LNCAP (cell line): Measurements from ENCODE around the gene CPSF4.

Experiments used
- TF ChIP-seq, protein P1 (sequence below): fragments of 450-650 bp; IDR thresholded peaks from 2 replicates; pipeline ENCODE4 v1.5.1; 2017; ENCODE audit warnings: mild to moderate bottlenecking

CPSF4 gene

DNA sequence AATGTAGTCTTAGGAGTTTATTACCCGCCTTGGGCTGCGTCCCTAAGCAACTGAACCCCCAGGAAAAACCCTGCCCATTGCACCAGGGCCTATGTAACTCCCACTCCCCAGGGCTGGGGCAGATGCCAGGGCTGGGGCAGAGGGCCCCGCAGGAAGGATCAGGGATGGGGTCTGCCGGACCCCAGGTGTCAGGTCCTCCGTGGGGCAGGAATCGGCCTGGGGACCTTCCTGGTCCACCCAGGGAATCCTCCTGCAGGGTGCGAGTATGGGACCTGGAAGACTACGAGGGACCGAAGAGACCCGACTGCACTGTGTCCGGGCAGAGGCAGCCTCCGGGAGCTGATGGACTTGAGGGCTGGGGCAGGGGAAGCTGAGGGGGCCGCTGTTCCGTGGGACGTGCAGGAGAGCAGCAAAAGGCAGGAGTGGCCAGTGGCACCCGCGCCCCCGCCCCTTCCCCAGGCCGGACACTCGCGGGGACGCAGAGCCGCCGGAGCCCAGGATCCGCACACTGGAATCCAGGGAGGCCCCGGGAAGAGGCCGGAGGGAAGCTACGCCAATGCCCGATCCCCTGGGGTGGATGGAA, 29.7 kb downstream of the CPSF4 start:
- TF ChIP-seq, protein P1, sequence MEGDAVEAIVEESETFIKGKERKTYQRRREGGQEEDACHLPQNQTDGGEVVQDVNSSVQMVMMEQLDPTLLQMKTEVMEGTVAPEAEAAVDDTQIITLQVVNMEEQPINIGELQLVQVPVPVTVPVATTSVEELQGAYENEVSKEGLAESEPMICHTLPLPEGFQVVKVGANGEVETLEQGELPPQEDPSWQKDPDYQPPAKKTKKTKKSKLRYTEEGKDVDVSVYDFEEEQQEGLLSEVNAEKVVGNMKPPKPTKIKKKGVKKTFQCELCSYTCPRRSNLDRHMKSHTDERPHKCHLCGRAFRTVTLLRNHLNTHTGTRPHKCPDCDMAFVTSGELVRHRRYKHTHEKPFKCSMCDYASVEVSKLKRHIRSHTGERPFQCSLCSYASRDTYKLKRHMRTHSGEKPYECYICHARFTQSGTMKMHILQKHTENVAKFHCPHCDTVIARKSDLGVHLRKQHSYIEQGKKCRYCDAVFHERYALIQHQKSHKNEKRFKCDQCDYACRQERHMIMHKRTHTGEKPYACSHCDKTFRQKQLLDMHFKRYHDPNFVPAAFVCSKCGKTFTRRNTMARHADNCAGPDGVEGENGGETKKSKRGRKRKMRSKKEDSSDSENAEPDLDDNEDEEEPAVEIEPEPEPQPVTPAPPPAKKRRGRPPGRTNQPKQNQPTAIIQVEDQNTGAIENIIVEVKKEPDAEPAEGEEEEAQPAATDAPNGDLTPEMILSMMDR: no peak

DNA sequence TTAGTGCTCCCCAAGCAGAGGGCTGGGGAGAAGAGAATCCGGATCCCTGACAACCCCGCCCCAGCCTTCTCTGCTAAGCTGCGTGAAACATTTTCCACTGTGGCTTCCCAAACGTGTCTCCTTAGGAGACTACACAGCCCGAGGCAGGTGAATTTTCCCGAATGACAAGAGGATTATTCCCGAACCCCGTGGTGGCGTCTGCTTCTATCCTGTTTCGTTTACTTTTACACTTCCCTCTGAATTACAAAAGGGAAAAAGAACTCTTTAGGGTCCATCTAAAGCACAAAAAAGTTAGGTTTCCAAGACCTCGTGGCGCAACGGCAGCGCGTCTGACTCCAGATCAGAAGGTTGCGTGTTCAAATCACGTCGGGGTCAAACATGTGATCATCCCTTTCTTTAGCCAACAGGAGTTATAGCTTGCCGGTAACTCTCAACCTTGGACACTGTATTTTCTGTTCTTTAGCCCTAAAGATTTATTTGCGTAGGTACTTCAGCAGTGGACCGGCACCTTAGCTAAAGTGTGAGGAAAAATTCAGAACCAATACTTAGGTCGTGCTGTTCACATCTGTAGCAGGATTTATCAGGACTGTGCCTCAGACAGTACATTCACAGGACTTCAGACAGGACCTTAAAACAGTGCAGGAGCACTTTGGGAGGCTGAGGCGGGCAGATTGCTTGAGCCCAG, 30.8 kb downstream of the CPSF4 start:
- TF ChIP-seq, protein P1: no peak

DNA sequence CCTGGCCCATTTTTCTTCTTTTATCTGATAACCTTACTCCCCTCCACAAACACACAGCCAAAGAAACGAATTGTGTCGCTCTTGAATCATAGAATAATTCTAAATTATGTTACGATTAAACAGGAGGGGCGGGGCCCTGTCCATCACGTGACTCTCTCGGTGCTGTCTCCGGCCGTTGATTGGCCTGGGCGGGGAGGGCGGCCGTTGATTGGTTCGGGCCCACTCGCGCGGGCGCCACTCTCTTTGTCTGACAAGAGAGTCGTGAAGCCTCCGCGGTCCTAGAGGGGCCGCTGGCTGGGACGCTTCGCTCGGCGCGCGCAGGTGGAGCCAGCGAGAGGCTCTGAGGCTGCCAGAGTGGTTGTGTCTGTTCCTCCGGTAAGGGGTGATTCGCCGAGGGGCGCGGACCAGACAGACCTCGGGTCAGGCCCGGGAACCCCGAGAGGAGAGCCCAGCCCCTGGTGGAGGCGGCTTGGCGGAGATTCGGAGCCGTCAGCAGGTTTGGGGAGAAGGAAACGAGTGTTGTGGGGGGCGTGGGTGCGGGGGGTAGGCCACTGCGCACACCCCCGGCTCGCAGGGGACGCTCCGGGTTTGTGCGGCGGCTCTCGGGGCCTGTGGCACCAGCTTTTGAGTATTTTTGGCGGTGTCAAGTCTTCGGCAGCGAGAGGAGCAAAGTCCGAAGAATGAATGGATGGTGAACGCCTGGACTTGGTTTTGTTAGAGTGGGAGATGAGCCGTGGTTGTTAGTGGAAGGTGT, 34.0 kb downstream of the CPSF4 start, which contains the start of gene ZNF789:
Gene ZNF789 (plus strand): TSS at position 330 of the 754 bp plus-strand sequence. CDS start 3,567 bp downstream, outside the sequence.
- TF ChIP-seq, protein P1: no peak

DNA sequence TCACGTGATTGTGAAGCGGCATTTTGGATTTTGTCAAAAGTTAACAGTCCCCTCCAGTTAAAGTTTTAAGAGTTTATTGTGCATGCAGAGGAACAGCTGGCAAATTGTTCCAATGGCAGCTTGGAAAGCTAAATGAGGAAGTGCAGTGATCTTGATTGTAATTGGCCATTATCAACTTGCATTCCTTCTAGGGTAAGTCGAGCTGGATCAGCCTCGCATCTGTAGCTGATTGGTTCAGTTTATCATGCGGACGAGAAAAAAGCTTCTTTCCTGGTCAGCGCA, 34.5 kb downstream of the CPSF4 start:
- TF ChIP-seq, protein P1: no peak

DNA sequence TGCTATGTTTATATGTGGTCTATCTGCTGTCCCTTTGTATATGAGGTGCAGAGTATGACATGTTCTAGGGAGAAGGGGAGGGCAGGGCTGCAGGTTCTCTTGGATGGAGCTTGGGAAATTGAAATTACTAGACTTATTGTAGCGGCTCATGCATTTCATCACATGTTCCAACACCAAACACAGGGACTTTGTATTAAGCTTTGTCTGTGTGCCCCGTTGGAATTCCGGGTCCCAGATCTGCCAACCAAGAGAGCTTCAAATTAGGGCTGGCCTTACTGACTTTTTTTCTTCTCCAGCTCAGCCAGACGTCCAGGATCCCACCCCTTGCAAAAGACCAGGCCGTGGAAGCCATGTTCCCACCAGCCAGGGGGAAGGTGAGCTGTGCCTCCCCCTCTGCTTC, 37.4 kb downstream of the CPSF4 start:
- TF ChIP-seq, protein P1: no peak

DNA sequence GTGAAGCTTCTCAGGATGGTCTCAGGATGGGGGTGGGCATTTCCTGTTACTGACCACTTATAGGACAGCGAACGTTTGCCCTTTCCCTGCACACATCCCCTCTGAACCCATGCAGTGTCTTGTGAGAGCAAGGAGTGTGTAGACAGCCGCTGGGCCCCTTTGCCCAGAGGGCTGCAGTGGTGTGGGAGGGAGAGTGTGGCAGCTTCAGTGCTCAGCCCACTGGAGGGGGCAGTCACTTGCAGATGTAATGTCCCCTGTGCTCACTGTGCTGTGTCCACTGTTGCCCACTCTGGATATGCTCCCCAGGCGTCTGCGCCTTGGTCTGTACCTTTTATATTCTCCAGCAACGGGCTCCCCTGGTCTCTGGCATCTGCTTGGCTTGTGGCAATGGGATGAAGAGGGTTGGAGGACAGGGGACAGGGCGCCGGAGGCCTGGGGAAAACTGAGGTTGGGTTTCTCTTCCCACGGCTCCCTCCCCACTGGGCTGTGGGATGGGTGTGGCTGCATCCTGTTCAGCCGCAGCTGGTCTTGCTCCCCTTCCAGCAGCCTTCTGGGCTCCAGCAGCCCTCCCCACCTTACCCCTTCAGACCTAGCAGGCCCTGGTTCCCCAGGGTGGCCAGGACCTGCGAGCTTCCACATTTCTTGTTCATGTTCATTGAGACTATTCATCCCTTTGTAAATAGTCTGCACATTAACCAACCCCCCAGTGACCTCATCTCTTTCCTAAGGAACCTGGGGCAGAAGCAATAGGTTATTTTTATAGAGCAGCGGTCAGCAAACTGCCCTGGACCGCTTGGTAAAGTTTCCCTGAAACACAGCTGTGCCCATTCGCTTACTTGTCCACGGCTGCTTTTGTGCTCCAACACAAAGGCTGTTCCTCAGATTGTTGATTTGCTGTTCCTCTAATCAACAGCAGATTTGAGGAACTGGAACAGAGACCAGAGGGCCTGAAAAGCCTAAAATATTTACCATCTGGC, 40.0 kb downstream of the CPSF4 start:
- TF ChIP-seq, protein P1: no peak

DNA sequence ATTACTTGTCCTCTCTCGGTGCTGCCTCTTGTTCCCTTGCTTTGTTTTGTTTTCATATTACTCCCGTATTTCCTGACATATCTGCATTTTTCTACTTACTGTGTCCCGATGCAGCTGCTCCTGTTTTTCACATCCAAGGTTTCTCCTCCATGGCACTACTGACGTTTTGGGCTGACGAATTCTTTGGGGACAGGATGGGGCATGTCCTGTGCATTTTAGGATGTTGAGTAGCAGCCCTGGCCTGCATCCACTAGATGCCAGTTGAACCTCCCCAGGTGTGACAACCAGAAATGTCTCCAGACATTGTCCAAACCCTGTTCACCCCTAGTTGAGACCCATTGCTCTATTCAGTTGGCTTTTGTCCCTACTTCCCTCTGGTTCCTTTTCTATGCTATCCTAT, 46.4 kb downstream of the CPSF4 start:
- TF ChIP-seq, protein P1: no peak
